ENCODE data around the gene RPS6KB2.
"Not testable (repeated sequence)": the region's sequence is repeated elsewhere in the genome, so short reads cannot be mapped to it uniquely, and the experiment has no call there.

Gene RPS6KB2

GRCh38 chr11:67465530-67465929 is 37.2 kb downstream of the RPS6KB2 start:
- DNase-seq (ENCODE audit: low read depth in 2 of 2, low spot score in 1 of 2) = not testable (repeated sequence)

GRCh38 chr11:67466367-67466766 is 38.1 kb downstream of the RPS6KB2 start:
- DNase-seq (ENCODE audit: low read depth in 2 of 2, low spot score in 1 of 2) = no peak

- no peak for DNase-seq (ENCODE audit: low read depth in 2 of 2, low spot score in 1 of 2)
Measured at GRCh38 chr11:67466962-67467771, 38.9 kb downstream of the RPS6KB2 start.

GRCh38 chr11:67468056-67468455 is 39.8 kb downstream of the RPS6KB2 start:
- no peak for DNase-seq (ENCODE audit: low read depth in 2 of 2, low spot score in 1 of 2)

- DNase-seq (ENCODE audit: low read depth in 2 of 2, low spot score in 1 of 2) = no peak
Measured at GRCh38 chr11:67468456-67468758, 40.1 kb downstream of the RPS6KB2 start.

- DNase-seq (ENCODE audit: low read depth in 2 of 2, low spot score in 1 of 2) = peak; percentile 86 to 89
Measured at GRCh38 chr11:67468759-67469507, 40.6 kb downstream of the RPS6KB2 start, which contains the start of gene TMEM134. Gene TMEM134, minus strand, starts transcription at chr11:67469251. Its CDS starts 59 bp downstream, at chr11:67469192.

GRCh38 chr11:67469508-67469811 is 41.2 kb downstream of the RPS6KB2 start:
- DNase-seq (ENCODE audit: low read depth in 2 of 2, low spot score in 1 of 2) = no peak

GRCh38 chr11:67470337-67471002 is 42.2 kb downstream of the RPS6KB2 start:
- no peak for DNase-seq (ENCODE audit: low read depth in 2 of 2, low spot score in 1 of 2)

GRCh38 chr11:67472882-67473281 is 44.6 kb downstream of the RPS6KB2 start:
- no peak for DNase-seq (ENCODE audit: low read depth in 2 of 2, low spot score in 1 of 2)

GRCh38 chr11:67476692-67477091 is 48.4 kb downstream of the RPS6KB2 start:
- not testable (repeated sequence) for DNase-seq (ENCODE audit: low read depth in 2 of 2, low spot score in 1 of 2)

GRCh38 chr11:67477344-67478050 is 49.2 kb downstream of the RPS6KB2 start:
- DNase-seq (ENCODE audit: low read depth in 2 of 2, low spot score in 1 of 2) = not testable (repeated sequence)

GRCh38 chr11:67482275-67482826 is 54.1 kb downstream of the RPS6KB2 start:
- no peak for DNase-seq (ENCODE audit: low read depth in 2 of 2, low spot score in 1 of 2)

GRCh38 chr11:67482827-67483798 is 54.8 kb downstream of the RPS6KB2 start, which contains the start of gene AIP:
Gene AIP, plus strand, starts transcription at chr11:67483026. Its CDS starts 133 bp downstream, at chr11:67483159.
- peak; percentile 83 to 91 for DNase-seq (ENCODE audit: low read depth in 2 of 2, low spot score in 1 of 2)

GRCh38 chr11:67483831-67484665 is 55.8 kb downstream of the RPS6KB2 start:
- no peak for DNase-seq (ENCODE audit: low read depth in 2 of 2, low spot score in 1 of 2)

- DNase-seq (ENCODE audit: low read depth in 2 of 2, low spot score in 1 of 2) = no peak
Measured at GRCh38 chr11:67484847-67485311, 56.6 kb downstream of the RPS6KB2 start.

All from stimulated activated CD8-positive, alpha-beta memory T cell treated with anti-CD3 and anti-CD28 coated beads, Interleukin-4, amount 100 ng/mL, for 1 hour (primary cell).